ENCODE measurements around the gene YEATS4.

The YEATS4 gene

GRCh38 chr12:69396963-69397362 is 37.4 kb downstream of the YEATS4 start:
- no peak for DNase-seq

GRCh38 chr12:69397978-69398377 is 38.4 kb downstream of the YEATS4 start:
- no peak for DNase-seq

GRCh38 chr12:69401940-69402339 is 42.4 kb downstream of the YEATS4 start:
- no peak for DNase-seq

- DNase-seq: no peak
Measured at GRCh38 chr12:69404851-69405565, 45.5 kb downstream of the YEATS4 start.

GRCh38 chr12:69405566-69405865 is 46.0 kb downstream of the YEATS4 start:
- no peak for DNase-seq

GRCh38 chr12:69406217-69406616 is 46.7 kb downstream of the YEATS4 start:
- no peak for DNase-seq

GRCh38 chr12:69410571-69410970 is 51.0 kb downstream of the YEATS4 start:
- DNase-seq: no peak

- DNase-seq: no peak
Measured at GRCh38 chr12:69412655-69413054, 53.1 kb downstream of the YEATS4 start.

- DNase-seq: no peak
Measured at GRCh38 chr12:69415471-69416275, 56.1 kb downstream of the YEATS4 start.

GRCh38 chr12:69417231-69417630 is 57.7 kb downstream of the YEATS4 start:
- DNase-seq: no peak

- DNase-seq: no peak
Measured at GRCh38 chr12:69417741-69418167, 58.2 kb downstream of the YEATS4 start.

- no peak for DNase-seq
Measured at GRCh38 chr12:69419701-69420100, 60.2 kb downstream of the YEATS4 start.

GRCh38 chr12:69421548-69421947 is 62.0 kb downstream of the YEATS4 start:
- no peak for DNase-seq

- DNase-seq: no peak
Measured at GRCh38 chr12:69423037-69423905, 63.7 kb downstream of the YEATS4 start.

- DNase-seq: no peak
Measured at GRCh38 chr12:69425417-69425816, 65.9 kb downstream of the YEATS4 start.

GRCh38 chr12:69428351-69429073 is 69.0 kb downstream of the YEATS4 start:
- no peak for DNase-seq

- no peak for DNase-seq
Measured at GRCh38 chr12:69430942-69431590, 71.5 kb downstream of the YEATS4 start.

GRCh38 chr12:69431591-69432222 is 72.2 kb downstream of the YEATS4 start:
- no peak for DNase-seq

- no peak for DNase-seq
Measured at GRCh38 chr12:69433653-69434052, 74.1 kb downstream of the YEATS4 start.

GRCh38 chr12:69435644-69436043 is 76.1 kb downstream of the YEATS4 start:
- no peak for DNase-seq

GRCh38 chr12:69437073-69437472 is 77.5 kb downstream of the YEATS4 start:
- DNase-seq: no peak

GRCh38 chr12:69438539-69438938 is 79.0 kb downstream of the YEATS4 start:
- DNase-seq: no peak
